Epithelial cell of esophagus (primary cell): ENCODE data around the gene ZNF195.

Experiments
- DNase-seq: peaks from one replicate; pipeline ENCODE4 v3.0.0; 2010; ENCODE audit warnings: low read depth
- H3K4me3 ChIP-seq: 2 replicates; pipeline ENCODE4 v1.5.1; 2011; ENCODE audit warnings: mild to moderate bottlenecking, low read length, control low read depth
- TF ChIP-seq, protein P1 (sequence below): IDR thresholded peaks from 2 replicates; pipeline ENCODE4 v1.5.1; 2011; ENCODE audit warnings: low read depth, mild to moderate bottlenecking, low read length, control low read depth, inconsistent platforms; ENCODE audit not compliant: insufficient read depth; ENCODE audit errors: missing control alignments

Gene ZNF195

DNA sequence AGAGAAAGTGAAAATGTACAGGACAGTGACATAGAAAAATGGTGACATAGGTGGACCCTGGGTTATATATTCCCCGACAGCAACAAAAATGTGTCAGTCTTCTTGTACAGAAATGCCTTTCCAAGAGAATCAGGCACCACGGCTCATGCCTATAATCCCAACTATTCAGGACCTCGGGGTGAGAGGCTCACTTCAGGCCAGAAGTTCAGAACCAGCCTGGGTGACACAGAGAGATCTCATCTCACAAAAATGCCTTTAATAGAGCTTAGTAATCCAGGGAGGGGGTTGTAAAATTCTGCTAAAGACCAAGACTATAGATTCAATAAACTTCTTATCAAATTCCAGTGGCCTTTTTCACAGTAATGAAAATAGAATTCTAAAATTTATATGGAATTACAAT is 10.7 kb downstream of the ZNF195 start:
- no peak overlapping the region for H3K4me3 ChIP-seq
- no peak for DNase-seq
- TF ChIP-seq, protein P1, sequence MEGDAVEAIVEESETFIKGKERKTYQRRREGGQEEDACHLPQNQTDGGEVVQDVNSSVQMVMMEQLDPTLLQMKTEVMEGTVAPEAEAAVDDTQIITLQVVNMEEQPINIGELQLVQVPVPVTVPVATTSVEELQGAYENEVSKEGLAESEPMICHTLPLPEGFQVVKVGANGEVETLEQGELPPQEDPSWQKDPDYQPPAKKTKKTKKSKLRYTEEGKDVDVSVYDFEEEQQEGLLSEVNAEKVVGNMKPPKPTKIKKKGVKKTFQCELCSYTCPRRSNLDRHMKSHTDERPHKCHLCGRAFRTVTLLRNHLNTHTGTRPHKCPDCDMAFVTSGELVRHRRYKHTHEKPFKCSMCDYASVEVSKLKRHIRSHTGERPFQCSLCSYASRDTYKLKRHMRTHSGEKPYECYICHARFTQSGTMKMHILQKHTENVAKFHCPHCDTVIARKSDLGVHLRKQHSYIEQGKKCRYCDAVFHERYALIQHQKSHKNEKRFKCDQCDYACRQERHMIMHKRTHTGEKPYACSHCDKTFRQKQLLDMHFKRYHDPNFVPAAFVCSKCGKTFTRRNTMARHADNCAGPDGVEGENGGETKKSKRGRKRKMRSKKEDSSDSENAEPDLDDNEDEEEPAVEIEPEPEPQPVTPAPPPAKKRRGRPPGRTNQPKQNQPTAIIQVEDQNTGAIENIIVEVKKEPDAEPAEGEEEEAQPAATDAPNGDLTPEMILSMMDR = no peak

DNA sequence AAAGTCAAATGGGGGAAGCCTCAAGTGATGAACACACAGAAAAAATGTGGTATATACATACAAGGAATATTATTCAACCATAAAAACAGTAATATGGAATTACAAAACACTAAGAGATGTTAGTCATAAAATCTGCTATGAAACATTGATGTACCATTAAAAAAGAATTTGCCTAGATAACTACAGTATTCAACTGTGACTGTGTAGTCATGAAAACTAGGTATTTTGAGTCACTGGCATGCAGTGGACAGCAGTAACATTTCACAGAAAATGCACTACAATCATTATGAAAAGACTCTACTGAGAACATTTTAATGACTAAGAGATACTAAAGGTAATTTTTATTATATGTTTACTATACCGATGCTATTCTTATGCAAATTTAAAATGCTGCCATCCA is 11.7 kb downstream of the ZNF195 start:
- H3K4me3 ChIP-seq = no peak overlapping the region
- TF ChIP-seq, protein P1 = no peak
- no peak for DNase-seq

DNA sequence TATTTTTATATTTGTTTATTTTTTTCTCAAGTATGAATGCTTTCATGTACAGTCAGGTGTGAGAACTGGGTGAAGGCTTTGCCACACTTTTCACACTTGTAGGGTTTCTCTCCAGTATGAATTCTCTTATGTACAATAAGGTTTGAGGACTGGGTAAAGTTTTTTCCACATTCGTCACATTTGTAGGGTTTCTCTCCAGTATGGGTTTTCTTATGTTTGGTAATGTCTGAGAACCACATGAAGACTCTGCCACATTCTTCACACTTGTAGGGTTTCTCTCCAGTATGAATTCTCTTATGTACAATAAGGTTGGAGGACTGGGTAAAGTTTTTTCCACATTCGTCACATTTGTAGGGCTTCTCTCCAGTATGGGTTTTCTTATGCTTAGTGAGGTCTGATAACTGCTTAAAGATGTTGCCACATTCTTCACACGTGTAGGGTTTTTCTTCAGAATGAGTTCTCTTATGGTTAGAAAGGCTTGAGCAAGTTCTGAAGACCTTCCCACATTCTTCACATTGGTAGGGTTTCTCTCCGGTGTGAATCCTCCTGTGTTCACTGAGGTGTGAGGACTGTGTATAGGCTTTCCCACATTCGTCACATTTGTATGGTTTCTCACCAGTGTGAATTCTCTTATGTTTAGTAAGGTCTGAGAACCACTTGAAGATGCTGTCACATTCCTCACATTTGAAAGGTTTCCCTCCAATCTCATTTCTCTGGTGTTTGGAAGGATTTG is 19.7 kb downstream of the ZNF195 start:
- H3K4me3 ChIP-seq = no peak overlapping the region
- TF ChIP-seq, protein P1 = no peak
- no peak for DNase-seq

DNA sequence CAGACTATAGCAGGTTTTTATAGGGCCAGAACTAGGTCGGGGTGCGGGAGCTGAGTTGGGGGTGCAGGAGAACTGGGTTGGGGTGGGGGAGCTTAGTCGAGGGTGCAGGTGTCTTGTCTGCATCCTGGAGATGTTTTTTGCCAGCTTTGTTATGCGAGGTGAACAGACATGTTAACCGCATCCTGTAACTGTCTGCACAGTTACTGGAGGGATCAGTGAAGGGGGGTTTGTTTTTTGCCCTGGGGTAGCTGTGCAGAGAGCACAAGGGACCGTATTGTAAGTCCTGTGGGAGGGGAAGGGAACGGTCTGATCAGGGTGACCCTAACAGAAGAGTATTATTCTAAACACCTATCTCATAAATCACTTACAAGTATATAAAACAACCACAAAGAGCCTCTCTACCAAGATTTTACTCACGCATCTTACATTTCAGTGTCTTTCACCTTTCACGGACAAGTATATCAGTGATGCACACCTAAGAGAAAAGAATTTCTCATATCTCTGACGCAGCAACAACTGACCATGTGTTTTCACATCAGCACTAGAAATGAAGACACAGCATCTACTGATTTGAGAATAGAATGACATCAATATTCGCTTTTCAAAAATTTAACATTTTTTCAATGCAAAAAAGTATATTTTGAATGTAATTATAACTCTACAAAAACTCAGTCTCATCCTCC is 20.8 kb downstream of the ZNF195 start:
- H3K4me3 ChIP-seq = no peak overlapping the region
- TF ChIP-seq, protein P1 = no peak
- DNase-seq = no peak

DNA sequence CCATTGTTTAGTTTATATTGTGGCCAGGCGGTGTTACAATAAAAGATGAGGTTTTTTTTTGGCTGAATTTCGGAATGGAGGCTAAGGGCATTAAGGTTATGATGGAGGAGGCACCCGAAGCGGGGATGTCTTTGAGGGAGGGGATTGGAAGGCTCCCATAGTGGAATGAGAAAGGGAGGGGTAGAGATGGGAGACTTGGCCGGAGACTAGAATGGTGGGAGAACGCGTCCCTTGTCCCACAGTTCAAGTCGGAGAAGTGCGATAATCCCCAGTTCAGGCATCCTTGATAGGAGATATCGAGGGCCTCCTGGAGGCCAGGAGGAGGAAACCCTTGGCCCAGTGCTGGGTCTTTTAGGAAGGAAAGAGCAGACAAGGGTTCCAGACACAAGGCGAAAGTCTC is 21.6 kb downstream of the ZNF195 start:
- H3K4me3 ChIP-seq = no peak overlapping the region
- DNase-seq = no peak
- TF ChIP-seq, protein P1 = no peak

DNA sequence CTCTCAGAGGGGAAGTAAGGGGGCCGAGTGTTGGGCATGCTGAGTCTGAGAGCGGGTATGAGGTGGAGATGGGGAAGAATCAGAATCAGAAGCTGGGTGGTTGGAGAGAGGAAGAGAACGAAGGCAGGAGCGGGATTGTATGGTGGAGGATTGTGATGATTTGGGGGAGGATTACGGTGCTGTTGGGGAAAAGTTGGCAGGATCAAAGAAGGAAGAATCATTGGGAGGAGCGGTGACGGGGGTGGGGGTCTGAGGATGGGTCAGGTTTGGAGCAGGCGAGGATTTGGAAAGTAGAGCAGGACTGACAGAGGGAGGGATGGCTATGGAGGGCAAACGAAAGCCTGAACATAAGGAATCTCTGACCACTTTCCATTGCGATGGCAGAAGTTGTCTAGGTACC is 22.1 kb downstream of the ZNF195 start:
- no peak overlapping the region for H3K4me3 ChIP-seq

More for the DNA sequence above, 22.1 kb downstream of the ZNF195 start:
- DNase-seq = no peak
- TF ChIP-seq, protein P1 = no peak
